Measurements from ENCODE around the gene PIGC. TPM values are rescaled to one million over a fixed set of nuclear protein-coding genes. Genes with fewer than 3 reads are reported as not detected.

The PIGC gene
- total and polyA plus RNA-seq, 2 donors (not counting 3 experiments of a cell fraction or from before 2014, with no cell fraction given) = 16.1 to 25.8 TPM

DNA sequence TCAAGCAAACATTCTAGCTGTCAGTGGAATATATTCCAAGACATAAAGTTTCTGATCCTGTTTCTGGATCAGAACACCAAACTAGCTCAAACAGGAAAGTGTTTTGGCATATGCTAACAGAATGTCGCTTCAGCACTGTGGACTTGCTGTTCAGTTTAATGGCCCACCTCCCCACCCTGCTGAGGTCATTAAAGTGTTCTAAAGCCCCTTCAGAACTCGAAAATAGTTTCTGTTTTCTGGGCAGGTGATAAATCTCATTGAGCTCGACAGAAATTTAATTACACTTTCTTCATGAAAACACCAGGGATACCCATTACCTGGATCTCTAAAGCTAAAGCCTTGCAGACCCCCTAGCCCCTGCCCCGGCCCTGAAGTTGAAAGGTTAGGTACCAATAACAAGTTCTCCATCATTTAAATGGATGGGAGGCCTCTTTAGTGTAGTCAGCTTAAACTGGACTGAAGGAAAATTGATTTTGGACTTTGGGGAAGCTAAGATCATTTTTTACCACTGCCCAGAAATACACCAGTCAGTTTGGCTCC, 27.3 kb downstream of the PIGC start:
- Histone ChIP-seq H2AFZ (ENCODE audit: low read depth, low read length) (no peak overlapping the region), H3K9me3 (replicated peaks; ENCODE audit: control insufficient read depth, insufficient read depth, low read length) (no peaks in the 10 kb centered on the region), H3K9ac (replicated peaks; ENCODE audit: extremely low read depth, insufficient read depth, low read length) (no peak overlapping the region), H3K36me3 (ENCODE audit: control insufficient read depth in 2 of 2, extremely low read depth in 1 of 2, insufficient read depth in 2 of 2, low read length in 2 of 2) (no peaks in the 10 kb centered on the region), H3K4me1 (ENCODE audit: control insufficient read depth, extremely low read depth, insufficient read depth, low read length) (no peaks in the 10 kb centered on the region), H3K27me3 (ENCODE audit: control insufficient read depth in 2 of 2, insufficient read depth in 2 of 2, low read length in 2 of 2) (no peaks in the 10 kb centered on the region), H3K4me2 (ENCODE audit: insufficient read depth, low read length) (no peak overlapping the region), H3K27ac (ENCODE audit: insufficient read depth, low read depth, low read length) (no peak overlapping the region), H3K4me3 (replicated peaks in 1 of 3; ENCODE audit: insufficient read depth in 1 of 3, low read depth in 1 of 3, low read length in 3 of 3) (no peak overlapping the region), H3K9me1 (replicated peaks; ENCODE audit: control insufficient read depth, extremely low read depth, insufficient read depth, low read length) (no peaks in the 10 kb centered on the region), H4K20me1 (replicated peaks; ENCODE audit: control insufficient read depth, extremely low read depth, insufficient read depth, low read length) (no peaks in the 10 kb centered on the region), H3K79me2 (ENCODE audit: control insufficient read depth, insufficient read depth, low read length) (no peaks in the 10 kb centered on the region)
- FAIRE-seq (no peak), DNase-seq (ENCODE audit: low read depth, low spot score) (no peak)
- intact Hi-C loops (cut with micrococcal nuclease) (no loop called here), dilution Hi-C loops (cut with MboI; ENCODE audit: extremely low pct_ligation_motif_present, low sequenced_read_pairs) (loop anchor here (25.0 kb wide), 1 partner anchor 404 kb away; no protein-coding TSS in a partner anchor)
- ChIA-PET CTCF (interaction anchor here (0.9 to 2.2 kb wide), 6 partner anchors 10 to 414 kb away, joined by 3 to 10 read pairs (median 5); no protein-coding TSS in a partner anchor), POLR2A (no interaction called here)
- TF ChIP-seq MYC (IDR thresholded peaks at IDR 0.05; ENCODE audit: low read depth, low read length) = no peak
- no peak for TF ChIP-seq JUN (IDR thresholded peaks at IDR 0.05; ENCODE audit: borderline replicate concordance, insufficient read depth, insufficient read length, low read depth)
- TF ChIP-seq POLR2AphosphoS5 (IDR thresholded peaks at IDR 0.05; ENCODE audit: insufficient read depth, low read depth, low read length) = no peak
- TF ChIP-seq, protein P1, sequence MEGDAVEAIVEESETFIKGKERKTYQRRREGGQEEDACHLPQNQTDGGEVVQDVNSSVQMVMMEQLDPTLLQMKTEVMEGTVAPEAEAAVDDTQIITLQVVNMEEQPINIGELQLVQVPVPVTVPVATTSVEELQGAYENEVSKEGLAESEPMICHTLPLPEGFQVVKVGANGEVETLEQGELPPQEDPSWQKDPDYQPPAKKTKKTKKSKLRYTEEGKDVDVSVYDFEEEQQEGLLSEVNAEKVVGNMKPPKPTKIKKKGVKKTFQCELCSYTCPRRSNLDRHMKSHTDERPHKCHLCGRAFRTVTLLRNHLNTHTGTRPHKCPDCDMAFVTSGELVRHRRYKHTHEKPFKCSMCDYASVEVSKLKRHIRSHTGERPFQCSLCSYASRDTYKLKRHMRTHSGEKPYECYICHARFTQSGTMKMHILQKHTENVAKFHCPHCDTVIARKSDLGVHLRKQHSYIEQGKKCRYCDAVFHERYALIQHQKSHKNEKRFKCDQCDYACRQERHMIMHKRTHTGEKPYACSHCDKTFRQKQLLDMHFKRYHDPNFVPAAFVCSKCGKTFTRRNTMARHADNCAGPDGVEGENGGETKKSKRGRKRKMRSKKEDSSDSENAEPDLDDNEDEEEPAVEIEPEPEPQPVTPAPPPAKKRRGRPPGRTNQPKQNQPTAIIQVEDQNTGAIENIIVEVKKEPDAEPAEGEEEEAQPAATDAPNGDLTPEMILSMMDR (IDR thresholded peaks at IDR 0.05; ENCODE audit: extremely low read depth in 1 of 2, insufficient read depth in 1 of 2, low read depth in 1 of 2, low read length in 2 of 2) = no peak
- no peak for TF ChIP-seq EZH2 (IDR thresholded peaks at IDR 0.05; ENCODE audit: borderline replicate concordance, low read depth, low read length, severe bottlenecking)
- no peak for TF ChIP-seq FOS (IDR thresholded peaks at IDR 0.05; ENCODE audit: borderline replicate concordance, insufficient read depth, low read length)
- TF ChIP-seq GATA2 (IDR thresholded peaks at IDR 0.05; ENCODE audit: insufficient read depth, insufficient read length, low read depth, low read length) = no peak
- no peak for TF ChIP-seq POLR2A (IDR thresholded peaks at IDR 0.05; ENCODE audit: low read depth, low read length)
- TF ChIP-seq, protein P2, sequence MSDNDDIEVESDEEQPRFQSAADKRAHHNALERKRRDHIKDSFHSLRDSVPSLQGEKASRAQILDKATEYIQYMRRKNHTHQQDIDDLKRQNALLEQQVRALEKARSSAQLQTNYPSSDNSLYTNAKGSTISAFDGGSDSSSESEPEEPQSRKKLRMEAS (IDR thresholded peaks at IDR 0.05; ENCODE audit: insufficient read depth, insufficient read length) = no peak
- BruUV-seq (replicated peaks) = no TSS peak
